CMK (cell line): ENCODE measurements around the gene HOXB4.

ENCODE experiments used
- DNase-seq: peaks from one replicate; pipeline ENCODE4 v3.0.0-alpha.2; 2010; ENCODE audit warnings: low read depth

The HOXB4 gene

DNA sequence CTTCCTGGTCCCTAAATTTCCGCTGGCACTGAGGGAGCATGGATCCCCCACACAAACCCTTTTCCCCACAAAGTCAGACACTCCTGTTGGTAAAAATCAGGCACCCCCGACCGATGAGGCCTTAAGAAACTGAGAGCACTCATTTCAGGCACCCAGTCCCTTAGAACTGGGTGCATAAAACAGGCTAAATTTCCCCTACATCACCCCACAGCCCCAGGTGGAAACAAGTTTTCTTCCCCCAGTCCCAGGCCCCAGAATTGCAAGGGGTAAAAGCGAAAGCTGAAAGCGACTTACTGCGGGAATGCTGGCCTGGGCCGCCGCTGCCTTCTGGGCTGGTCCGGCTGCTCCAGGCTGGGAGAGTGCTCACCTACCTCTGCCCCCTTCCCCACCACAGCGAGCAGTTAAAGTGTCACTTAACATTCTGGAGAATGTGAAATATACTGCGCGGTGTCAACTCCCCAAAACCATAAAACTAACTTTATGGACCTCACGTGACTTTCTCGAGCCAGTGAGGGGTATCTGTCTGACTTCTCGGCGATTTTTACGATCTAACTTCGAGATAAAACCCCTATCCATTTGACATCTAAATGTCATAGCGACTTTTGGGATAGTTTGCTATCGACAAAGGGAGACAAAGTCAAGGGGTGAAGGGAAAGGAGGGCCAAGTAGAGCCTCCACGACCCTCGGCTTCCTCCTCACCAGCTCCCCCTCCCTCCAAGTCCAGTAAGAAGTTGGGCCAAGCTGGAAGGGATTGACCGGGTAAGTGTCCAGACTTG is 11.9 kb upstream of the HOXB4 start, which contains the start of gene HOXB3:
Gene HOXB3 (minus strand): TSS at position 411 of the 776 bp plus-strand sequence. CDS start 37,767 bp downstream, outside the sequence.
- DNase-seq: no peak

DNA sequence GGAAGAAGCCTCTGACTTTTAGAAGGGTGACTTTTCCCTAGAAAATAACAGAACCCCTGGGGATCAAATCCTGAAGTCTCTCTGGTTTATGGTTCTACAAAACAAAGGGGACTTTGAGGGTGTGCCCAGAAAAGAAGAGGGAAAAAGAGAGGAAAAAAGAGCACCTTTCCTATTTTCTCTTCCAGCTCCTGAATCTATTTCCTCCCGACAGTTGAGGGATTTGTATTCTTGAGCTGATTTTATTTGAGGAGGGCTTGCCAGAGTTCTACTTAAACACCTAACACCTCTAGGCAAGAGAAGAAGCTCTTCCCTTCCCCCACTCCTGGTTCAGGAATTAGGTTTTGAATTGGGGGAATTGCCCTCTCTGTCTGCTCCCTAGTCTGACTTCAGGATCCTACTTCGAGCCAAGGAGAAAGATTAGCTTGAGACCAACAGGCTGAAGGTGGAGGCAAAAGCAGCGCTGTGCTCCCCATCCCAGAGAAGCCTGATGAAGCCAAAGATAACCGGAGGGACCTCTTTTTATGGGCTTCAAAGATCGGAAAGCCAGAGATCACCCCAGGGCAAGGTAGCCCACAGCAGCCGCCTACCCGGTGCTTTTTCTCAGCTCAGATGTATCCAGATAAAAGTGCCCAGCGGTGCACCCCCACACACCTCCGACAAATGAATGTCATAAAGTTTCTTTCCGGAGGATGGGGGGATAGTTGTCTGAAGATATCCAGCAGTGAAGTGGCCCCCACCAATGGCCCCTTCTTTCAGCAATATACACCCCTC is 11.1 kb upstream of the HOXB4 start:
- no peak for DNase-seq

DNA sequence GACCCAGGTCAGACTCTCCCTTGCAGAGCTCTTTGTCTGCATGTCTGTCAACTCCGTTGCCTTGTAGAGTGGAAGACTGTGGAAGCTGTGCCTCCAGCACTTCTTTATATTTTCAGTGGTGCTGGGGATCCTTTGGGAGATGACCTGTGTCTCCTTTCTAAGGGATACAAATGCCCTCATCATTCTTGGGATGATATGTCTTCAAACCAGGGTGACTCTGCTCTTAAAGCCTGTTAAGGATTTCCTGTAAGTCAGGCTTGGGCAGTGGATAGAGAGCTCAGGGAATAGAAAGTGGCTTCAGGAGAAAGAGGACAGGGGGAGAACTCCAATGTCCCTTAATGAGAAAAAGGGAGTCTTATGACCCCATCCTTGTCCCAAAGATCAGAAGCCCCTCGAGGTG is 10.4 kb upstream of the HOXB4 start:
- no peak for DNase-seq

DNA sequence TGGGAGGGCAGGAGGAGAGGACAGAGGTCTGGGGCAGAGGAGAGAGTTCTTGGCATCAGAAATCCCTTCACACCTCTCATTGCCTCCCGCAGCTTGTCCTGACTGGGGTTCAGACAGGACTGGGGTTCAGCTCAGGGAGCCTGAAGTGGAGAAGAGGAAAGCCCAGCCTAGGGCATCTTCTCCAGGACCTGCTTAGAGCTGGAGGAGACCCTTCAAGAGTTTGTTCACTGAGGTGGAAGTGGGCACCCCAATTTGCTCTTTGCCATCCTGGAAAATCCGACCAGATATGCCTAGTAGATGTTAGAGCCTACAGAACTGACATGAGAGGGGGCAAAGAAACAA is 9.9 kb upstream of the HOXB4 start:
- no peak for DNase-seq

DNA sequence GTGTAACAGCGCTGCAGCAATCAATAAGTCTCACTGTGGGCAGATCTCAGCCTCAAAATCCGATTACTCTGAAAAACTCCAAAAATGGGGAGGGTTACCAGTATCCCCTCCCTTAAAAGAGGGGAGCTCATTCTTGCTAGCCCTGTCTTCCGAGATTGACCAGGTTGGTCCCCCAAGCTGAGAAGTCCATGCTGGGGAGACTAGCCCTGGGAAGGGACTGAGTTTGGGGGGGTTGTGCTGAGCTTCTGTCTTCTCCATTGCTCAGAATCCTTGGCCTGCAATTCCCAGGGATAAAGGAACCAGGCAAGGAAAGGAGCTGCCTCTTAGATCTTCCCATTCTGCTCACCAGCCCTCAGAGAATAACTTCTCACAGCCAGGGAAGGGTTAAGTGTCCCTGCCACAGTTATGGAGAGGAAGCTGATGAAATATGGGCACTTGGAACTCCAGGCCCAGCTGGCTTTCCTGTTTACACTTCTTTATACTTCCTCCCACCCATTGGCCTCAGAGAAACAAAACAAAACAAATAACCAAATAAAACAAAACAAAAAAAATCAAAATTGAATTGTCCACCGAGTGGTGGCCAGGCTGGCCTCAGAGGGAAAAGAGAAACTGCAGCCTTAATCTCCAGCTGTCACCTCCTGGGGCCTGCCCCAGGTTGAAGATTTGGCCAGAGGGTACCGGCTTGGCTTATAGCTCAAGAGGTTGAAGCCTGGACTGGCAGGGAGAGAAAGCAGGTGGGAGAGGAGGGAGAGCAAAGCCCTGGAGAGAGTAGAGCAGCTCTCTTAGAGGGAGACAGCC is 9.3 kb upstream of the HOXB4 start:
- no peak for DNase-seq

DNA sequence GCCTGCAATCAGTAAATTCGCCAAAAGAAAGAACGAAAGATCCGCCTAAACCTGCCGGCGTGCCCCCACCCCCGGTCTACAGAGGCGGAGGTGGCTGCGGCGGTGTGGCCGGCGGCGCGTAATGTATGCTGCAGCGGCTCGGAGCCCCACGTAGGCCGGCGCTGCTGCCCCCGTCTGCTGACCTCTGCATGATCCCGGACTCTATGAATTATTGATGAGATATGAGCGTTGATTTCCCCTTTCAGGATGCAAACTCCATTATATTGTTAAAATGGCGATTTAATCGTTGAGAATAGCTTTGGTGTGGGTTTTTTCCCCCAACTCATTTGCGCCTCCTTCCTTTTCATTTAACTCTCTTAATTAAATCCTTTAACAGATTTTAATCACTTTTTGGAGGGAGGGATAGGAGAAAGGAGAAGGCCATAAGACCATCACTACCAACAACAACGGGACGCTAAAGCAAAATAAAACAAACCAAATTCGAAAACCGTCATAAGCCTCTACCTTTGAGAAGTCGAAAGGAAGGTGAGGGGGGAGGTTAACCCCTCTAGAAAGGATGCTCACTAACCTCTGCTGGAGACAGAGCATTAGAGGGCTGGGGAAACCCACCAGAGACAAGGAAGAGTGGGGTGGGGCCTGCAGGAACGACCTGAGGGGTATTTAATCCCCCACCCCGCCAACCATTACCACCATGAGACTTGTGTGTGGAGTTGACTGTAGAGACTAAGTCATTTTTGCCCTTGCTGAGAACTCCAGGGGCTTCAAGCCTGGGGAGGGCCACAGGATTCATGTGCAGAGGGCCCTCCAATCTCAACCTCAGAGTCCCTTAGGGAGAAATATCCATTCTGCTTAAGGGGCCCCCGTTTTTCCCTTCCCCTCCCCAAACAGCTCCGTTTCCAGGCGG is 8.5 kb upstream of the HOXB4 start:
- no peak for DNase-seq

DNA sequence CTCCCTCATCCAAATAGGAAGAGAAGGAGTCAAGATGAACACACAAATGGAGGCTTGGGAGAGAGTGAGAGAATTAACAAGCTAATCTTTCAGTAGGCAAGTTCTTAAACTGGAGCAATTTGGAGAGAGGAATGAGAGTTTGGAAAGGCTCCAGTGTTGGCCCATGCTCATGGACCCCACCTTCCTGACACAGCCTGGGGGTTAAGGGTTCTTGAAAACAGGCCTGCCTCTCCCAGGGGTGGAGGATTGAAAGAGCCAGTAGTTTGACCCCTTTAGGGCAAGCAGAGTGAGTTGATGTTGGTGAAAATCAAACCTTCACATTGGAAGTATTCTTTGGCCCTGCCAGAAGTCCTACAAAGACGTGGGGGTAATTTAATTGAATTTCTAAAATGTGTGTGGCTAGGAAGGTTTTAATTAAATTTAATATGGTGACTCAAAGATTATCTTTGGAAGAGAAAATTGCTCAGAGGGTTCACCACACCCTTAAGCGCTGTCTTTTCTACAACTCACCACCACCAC is 6.1 kb upstream of the HOXB4 start:
- no peak for DNase-seq

DNA sequence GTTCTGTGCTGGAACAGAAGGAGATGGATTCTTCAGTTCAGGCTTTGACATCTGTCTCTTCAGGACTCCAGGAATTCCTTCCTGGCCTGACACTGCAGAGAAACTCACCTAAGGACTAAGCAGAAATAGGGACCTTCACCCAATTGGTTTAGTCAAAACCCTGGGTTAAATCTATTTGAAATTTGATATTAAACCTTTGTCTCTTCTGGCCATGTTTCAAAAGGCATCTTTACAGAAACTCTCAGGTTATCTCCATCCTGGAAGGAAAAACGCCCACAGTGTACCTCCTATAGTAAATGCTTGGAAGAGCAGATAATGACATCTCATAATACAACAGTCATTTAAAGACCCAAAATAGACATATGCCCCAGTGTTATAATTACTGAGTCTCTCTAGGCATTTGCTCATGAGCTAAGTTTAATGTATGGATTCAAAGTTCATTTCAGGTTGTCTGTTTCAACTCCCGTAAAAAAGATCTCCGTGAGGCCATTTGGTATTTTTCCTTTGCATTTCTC is 5.6 kb upstream of the HOXB4 start:
- no peak for DNase-seq

DNA sequence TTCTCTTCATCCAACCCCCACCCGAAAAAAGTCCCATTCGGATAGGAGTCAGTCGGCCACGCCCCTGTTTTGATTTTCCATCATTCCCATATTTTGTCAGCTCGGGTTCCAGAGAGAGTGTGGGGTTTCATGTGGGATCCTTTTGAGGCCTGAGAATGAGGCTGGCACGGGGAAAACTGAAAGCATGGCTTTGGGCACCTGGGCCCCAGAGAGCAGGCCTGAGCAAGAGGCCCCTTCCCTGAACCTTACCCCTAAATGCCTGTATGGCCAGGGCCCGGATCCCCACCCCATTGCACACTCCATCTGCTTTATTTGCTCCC is 4.6 kb upstream of the HOXB4 start:
- no peak for DNase-seq

DNA sequence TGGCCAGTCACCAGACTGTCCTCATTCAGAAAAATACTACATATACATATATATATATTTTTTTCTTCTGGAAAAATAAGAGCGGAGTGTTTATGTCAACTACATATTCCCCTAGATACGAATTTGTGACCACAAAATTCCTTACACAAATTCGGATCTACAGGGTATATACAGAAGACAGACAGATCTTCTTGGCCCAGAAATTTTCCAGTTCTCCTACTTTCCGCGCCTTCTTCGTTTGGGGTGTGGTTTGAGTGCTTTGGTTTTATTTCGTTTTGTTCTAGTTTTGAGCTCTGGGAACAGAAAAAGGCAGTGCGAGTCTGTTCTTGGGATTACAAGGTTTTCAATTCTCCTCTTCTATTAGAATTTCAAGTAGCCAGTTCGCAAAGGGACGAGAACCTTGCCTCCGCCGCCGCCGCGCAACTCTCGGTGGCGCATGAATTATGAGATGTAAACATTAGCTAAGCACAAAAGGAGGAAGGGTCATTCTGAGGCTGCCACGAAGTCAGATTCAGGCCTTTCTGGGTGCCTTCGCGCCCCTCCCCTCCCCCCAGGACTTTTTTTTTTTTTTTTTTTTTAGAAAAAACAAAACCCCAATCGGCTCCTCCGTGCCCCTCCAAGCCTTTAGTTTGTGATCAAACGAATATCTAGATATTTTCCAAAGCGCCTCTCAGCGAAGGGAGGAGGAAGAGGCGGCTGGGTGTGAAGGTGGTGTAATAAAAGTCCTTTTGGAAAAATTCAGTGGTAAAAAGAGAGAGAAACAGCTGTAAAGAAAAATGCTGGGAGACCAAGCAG is 1.8 kb upstream of the HOXB4 start:
- DNase-seq: no peak

DNA sequence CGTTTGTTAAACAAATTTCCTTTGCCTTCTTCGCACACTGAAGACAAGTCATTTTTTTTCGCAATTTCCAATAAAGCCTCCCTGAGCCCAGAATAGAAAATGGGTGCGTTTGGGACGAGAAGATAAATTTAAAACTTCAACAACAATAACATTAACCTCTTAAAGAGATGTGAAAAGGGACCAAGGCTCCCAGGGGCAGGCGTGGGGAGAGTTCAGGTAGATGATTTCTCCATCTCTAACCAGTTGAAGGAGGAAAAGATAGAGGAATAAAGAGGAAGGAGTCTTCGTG is 1.3 kb upstream of the HOXB4 start:
- no peak for DNase-seq

DNA sequence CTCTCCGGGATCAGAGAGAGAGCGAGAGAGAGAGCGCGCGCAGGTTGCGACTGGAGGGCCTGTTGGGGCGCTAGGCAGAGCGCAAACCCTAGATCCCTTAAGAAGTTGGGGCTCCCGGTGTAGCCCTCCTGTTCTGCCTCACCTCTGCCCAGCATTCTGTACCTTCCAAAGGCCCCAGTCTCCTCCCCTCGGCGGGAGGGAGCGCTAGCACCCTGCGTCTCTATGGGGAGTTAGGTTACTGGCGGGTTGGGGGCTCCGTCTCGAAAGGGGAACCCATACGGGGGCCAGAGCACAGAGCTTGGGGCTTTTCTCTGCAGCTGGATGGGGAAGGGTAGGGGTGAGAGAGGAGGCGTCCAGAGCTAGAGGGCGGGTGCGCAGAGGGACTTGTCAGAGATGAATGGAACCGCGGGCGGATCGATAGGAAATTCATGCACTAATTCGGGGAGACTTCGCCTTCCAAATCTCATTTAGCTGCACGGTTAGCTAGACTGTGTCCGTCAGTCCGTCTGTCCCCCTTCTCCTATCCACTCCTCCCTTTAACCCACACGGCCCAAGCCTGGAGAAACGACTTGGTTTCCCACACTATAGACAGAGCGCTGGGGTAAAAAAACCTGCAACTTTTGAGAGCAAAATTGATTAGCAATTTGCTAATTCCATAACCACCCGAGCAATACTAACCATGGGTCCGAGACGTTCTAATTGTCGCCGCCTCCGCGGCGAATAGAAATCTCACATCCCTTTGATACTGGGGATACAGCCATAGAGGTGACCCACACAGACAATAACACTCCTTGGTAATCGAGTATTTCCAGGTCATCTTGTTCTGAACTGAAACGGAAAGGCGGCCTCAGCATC is 693 bp upstream of the HOXB4 start:
- DNase-seq: no peak

DNA sequence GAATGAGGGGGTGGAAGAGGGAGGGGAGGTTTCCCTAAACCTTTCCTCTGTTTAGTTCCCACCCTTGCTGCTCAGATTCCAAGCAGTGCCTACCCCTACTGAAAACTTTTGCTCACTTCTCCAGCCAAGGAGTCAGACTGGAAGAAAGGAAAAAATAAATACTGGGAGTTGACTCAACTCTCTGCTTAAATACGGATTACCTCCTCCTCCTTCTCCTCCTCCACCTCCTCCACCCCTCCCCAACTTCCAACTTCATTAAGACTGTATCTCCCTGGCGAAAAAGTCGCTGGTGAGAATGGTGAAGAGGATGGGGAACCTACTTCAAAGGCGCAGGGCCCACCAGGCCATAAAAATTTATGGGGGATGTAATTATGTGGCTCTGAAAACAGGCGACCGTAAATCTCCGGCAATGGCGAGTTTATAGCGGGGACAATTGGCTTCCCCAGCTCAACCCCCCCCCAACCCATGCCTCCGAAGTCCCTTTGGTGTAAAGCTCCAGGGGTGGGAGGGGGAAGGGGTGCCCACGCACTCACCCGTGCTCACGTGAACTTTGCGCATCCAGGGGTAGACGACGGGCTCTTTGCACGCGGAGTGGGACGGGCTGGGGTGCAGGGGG is 712 bp downstream of the HOXB4 start:
- DNase-seq: no peak

DNA sequence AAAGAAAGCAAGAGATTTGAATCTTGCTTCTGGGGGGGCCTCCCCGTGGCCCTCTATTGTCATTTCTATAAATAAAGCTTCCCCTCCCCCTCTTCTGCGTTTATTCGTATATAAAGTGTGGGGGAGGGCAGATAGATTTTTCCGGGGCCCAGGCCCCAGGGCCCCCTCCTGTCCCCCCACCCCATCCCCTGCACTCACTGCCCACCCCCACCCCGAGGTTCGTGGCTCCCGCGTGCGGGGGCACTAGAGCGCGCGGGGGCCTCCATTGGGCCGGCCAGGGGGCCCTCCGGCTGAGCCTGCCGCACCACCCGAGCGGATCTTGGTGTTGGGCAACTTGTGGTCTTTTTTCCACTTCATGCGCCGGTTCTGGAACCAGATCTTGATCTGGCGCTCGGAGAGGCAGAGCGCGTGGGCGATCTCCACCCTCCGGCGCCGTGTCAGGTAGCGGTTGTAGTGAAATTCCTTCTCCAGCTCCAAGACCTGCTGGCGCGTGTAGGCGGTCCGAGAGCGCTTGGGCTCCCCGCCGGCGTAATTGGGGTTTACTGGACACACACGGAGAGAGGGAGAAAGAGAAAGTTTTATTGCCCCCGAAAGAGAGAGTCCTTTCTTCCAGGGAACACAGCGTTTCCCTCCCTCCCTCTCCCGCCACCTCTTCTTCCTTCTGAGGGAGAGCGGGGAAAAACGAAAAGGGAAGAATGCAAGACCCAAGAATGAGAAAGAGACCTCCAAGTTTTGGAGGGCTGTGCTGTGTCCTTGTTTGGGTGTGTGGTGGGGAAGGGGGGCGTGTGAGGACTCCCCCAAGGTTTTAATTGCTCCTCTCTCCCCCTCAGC is 1.5 kb downstream of the HOXB4 start:
- DNase-seq: no peak

DNA sequence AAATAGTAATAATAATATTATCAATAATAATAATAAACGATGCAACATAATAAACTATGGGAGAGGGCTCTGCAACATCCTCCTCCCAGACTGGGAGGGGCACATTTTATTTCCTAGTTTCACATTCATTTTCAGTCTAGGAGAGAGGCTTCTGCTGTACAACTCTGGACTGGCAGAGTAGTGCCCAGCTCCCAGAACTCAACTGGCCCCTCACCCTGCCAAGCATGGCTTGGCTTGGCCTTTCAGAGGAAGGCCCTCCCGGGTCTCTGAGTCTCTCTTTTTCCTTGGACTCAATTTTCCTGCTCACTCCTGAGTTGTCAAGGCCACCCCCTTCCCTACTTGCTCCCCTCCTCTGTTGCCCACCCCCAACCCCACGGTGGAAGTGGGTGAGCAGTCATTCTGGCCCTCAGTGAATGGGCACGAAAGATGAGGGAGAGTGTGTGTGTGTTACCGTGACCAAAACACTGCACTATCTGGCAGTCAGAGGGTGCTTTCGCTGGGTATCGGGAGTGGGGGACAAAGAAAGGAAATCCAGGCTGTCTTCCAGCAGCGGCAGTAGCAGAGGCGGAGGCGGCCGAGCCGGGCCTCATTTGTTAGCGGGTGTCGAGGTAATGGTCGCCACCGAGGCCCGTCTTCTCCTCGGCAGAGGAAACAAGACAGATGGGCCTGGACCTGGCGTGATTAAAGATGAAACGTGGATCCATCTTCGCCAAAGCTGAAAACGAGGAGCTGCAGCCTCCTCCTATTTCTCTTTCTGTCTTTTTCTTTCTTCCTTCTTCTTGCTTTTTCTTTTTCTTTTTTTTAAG is 2.3 kb downstream of the HOXB4 start:
- no peak for DNase-seq

DNA sequence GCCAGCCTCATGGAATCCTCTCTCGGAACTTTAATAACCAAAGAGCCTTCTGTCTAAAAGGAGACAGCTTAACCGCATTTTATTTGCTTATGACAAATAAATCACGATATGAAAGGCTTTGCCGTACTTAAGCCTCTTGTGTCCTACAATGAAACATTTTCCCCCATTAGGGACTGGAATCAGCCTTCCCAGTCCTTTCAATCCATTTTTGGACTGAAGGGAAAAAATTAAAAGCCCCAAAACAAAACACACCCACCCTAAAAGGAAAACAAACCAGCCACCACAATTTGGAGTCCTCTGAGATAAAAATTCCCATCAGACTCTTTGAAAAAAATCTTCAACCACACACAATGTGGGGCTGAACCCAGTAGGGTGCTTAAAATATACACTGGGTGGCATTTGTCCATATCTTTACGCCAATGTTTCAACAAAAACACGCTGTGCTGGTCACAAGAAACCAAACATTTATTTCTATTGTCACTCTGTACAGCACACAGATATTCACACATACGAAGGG is 3.0 kb downstream of the HOXB4 start:
- DNase-seq: no peak

DNA sequence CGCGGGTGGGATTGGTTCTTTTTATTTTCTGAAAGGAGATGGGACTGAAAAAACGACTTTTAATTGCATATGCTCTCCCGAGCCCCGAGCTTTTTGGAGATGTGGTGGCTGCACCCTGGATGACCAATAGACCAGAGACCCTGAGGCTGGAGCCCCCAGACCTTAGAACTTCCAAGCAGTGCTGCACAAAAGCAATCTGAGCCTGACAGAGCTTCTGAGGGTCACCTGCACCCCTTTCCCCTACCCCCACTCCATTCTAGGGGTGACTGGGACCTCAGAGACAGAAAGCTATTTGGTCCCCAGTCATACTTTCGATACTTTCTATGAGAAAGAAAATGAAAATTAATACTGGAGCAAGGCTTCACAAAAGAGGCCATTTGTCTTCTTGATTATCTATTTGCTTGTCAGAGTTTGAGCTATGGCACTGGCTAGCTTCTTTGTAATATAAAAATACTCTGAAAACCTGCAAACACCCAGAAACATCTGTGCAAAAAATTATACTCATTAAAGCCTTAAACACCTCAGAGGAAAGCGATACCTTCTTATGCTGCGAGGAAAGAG is 3.6 kb downstream of the HOXB4 start:
- DNase-seq: no peak
